IPS DF 19.7 (cell line): Measurements from ENCODE around the gene BACE1-AS.
"Not testable (repeated sequence)": the region's sequence is repeated elsewhere in the genome, so short reads cannot be mapped to it uniquely, and the experiment has no call there.

Experiments
- DNase-seq: peaks from one replicate; pipeline ENCODE4 v3.0.0-alpha.2; 2013; ENCODE audit warnings: low read depth, low spot score

The BACE1-AS gene

DNA sequence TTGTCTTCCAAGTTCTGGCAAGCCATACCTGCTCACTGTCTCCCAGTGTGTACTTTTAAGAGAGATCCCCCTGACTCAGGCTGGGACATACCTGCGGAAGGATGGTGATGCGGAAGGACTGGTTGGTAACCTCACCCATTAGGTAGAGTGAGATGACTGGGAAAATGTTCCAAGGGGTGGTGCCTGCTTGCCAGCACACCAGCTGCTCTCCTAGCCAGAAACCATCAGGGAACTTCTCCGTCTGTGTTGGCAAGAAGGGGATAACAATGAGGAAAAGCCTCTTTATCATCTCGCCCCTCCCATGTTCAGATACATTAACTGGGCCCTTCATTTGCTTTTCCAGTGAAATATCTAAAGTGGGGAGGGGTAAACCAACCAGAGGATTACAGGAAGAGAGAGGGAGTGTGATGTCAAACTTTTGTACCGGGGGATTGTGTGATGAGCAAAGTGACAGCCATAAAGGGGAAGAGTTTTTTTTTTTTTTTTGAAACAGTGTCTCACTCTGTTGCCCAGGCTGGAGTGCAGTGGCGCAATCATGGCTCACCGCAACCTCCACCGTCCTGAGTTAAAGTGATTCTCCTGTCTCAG, at the start of gene BACE1-AS:
TSS of gene BACE1-AS (plus strand) at position 538 of the 588 bp plus-strand sequence.
- no peak for DNase-seq

DNA sequence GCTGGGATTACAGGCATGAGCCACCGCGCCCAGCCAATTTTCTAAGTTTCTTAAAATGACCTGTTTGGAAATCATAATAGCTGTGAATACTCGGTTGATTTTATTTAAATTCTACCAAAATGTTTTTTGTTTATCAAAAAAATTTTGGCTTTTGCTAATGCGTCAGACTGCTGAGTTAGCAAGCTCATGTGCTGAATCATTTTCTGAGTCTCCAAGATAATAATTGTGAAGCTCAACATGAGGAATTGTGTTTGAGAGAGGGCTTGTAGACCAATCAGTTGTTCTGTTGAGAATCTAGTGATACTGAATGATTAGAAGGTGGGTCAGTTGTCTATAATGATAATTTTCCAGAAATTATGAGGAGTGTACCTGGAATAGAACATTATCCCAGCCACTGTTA, 42.8 kb upstream of the BACE1-AS start:
- no peak for DNase-seq

DNA sequence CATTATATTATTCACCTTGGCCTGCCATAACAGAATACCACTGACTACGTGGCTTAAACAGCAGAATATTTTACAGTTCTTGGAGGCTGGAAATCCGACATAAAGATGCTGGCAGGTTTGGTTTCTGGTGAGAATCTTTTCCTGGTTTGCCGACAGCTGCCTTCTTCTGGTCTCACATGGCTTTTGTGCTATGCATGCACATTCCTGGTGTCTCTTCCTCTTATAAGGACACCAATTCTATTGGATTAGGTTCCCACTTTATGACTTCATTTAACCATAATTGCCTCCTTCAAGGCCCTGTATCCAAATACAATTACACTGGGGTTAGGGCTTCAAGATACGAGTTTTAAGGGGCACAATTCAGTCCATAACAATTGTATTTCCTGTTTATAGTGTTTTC, 41.6 kb upstream of the BACE1-AS start:
- no peak for DNase-seq

DNA sequence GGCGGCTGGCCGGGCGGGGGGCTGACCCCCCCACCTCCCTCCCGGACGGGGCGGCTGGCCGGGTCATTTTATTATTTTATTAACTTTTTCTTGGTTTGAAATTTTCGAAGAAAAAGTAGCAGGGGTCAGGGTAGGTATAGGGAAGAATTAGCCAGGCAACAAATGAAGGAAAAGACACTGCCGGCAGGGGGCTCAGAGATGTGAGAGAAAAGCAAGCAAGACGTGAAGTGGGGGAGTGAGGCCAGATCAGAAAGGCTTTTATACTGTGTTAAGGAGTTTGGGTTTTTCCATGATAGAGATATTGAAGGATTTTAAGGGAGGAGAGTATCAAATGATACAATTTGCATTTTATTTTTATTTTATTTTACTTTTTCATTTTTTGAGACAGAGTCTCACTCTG, 39.6 kb upstream of the BACE1-AS start:
- no peak for DNase-seq

DNA sequence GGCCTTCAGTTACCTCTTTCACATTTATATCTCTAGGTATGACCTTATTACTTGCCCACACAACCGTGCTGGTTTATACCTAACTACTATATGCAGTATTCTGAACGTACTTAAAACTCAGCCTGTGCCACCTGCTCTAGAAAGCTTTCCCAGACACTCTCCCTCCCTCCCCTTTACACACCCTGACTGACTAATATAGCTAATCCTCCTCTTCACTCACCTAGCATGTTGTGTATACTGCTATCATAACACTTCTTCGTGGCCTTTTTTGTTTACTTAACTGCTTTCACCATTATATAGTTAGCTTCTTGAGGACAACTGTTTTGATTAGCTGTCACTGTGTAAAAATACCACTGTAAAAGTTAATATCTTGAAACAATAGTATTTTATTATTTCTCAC, 35.2 kb upstream of the BACE1-AS start:
- no peak for DNase-seq

DNA sequence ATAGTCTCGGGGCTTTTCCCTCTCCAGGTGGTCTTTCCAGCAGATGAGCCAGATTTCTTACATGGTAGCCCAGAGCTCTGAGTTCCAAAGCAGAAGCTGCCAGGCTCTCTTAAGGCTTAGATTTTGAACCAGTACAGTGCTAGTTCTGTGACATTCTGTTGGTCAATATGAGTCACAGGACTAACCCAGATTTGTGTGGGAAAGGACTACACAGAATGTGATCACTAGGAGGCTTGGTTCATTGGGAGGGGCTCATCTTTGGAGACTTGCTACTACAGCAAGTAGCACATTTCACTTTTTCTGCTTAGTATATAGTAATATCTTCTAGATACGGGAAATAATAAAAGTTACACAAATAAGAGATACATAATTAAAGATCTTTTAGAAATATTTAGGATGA, 34.6 kb upstream of the BACE1-AS start:
- no peak for DNase-seq

DNA sequence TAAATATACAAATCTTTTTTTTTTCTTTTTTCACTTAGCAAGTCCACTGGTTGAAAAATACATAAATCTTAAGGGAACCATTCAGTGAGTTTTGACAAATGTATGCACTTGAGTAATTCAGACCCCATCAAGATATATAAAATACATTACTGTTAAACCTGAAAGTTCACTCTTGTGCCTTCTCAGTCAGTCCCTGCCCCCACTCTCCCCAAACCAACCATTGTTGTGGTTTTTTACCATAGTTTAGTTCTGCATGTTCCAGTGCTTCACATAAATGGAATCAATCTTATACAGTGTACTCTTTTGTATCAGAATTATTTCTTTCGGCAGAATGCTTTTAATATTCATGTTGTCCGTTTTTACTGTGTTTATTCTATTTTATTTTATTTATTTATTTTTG, 32.6 kb upstream of the BACE1-AS start:
- DNase-seq: no peak

DNA sequence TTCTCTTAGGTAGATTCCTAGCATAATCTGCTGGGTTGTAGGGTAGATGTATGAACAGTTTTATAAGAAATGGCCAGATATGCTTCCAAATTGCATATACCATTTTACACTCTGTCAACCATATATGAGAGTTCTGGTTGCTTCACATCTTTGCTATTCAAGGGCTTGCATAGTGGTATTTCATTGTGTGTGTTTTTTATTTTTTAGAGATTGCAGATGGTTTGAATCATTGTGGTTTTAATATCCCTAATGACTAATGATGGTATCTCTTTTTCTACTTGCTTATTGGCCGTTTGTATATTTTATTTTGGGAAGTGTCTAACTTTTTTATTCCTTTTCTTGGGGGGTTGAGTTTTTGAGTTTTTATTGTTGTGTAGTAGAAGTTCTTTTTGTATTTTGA, 31.7 kb upstream of the BACE1-AS start:
- no peak for DNase-seq

DNA sequence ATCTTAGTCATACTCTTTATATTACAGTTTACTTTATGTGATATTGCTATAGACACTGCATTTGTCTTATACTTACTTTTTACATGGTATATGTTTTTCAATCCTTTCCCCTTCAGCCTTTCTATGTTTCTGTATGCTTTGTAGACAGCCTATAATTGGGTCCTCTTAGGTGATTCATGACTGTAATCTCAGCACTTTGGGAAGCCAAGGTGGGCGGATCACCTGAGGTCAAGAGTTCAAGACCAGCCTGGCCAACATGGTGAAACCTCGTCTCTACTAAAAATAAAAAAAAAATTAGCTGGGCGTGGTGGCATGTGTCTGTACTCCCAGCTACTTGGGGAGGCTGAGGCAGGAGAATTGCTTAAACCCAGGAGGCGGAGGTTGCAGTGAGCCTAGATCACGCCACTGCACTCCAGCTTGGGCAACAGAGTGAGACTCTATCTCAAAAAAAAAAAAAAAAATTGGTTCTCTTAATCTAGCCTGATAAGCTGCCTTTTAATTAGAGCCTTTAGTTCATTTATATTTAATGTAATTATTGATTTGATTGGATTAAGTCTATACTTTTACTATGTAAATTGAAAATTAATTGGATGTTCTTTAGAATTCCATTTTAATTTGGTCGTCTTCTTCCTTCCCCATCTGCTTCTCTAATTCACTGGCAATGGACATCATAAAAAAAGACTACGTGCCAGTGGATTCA, 26.4 kb upstream of the BACE1-AS start:
- DNase-seq: not testable (repeated sequence)

DNA sequence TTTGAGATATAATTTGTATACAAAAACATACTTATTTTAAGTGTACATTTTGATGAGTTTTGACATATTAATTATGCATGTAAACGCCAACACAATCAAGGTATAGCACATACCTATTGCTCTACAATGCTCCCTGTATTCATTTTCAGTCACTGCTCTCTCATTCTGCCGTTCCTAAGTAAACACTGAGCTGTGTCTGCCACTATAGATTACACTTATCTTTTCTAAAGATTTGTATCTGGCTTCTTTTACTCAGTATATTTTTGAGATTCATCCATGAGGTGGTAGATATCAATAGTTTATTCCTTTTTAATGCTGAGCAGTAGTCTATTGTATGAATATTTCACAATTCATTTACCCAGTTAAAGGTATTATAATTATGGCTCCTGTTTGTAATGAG, 25.4 kb upstream of the BACE1-AS start:
- no peak for DNase-seq

DNA sequence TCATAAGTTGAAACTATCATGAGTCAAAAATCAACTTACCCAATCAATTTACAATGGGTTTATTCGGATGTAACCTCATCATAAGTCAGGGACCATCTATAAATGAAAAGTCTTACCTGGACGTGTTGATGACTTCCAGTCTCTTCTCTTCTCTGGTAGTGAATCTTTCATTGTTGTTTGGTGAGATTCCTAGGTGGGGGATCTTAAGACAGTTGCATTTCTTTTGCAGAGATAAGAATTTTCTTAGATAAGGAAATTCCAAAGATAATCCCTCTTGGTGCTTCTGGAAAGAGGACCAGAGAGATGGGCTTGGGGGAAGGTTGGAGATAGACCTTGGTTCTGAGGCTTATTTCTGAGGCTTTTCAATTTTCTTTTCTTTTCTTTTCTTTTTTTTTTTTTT, 21.3 kb upstream of the BACE1-AS start:
- DNase-seq: no peak

DNA sequence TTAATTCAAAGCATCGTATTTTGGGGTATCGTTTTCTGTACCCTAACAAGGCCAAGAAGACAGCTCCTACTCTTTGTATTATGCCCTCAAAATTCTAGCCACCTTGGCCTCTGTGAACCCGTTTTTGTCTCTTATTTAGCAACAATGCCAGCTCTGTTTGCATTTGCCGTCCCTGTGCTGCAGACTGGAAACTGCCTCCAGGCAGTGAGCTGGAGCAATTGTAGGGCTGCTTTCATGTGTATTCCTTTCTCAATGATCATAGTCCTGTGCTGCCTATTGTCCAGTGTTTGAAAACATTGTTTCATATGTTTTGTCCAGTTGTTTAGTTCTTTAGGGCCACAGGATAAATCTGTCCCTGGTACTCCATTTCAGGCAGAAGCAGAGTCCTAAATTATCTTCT, 19.9 kb upstream of the BACE1-AS start:
- no peak for DNase-seq

DNA sequence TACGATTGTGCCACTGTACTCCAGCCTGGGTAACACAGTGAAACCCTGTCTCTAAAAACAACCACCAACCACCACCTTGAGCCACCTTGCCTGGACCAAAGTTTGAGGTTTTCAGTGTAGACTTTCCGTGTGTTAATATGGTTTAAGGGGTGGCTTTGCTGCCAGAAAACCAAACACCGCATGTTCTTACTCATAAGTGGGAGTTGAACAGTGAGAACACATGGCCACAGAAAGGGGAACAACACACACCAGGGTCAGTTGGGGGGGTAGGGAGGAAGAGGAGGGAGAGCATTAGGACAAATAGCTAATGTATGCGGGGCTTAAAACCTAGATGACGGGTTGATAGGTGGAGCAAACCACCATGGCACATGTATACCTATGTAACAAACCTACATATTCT, 19.0 kb upstream of the BACE1-AS start:
- not testable (repeated sequence) for DNase-seq

DNA sequence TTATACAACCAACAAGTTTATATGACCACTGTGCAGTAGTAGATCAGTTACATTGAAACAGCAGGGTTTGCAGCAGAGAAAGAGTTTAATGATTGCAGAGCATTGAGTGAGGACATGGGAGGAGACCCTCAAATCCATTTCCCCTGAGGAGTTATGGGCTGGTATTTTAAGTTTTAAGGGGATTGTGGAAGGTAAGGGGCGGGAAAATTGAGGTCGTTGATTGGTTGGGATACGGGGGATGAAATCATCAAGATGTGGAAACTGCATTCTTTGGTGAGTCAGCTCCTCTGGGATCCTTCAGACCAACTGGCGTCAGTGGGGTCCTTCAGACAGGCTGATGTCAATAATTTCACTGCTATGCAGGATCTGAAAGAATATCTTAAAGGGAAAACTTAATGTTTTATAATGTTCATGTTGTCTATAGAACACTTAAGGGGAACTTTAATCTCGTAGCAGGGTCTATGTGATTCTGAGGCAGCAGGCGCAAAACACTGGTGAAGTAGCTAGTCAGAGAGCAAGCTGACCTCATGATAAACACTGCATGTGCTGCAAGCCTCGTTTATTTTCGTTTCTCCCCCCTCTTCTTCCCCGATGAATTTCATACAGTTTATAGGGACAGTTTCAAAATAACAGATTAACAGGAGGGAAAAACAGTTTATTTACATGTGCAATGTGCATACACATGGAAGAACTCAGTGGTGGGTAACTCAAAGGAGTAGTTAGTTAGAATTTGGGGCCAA, 17.4 kb upstream of the BACE1-AS start:
- DNase-seq: peak; percentile 17

DNA sequence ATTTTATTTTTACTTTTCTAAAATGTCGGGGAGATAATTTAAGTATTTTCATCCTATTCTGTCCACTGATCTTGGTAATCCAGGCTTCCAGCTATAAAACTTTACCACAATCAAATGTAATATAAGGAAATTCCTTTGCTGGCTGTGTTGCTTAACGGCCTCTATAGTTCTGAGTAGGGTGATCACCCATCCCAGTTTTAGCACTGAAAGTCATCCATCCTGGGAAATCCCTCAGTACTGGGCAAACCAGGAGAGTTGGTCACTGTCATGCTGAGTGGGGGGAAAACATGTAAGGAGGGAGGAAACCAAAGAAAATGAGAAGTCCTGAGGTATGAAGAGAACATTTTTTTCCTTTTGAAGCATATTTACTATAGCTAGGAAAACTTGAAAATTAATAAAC, 12.8 kb upstream of the BACE1-AS start:
- no peak for DNase-seq

DNA sequence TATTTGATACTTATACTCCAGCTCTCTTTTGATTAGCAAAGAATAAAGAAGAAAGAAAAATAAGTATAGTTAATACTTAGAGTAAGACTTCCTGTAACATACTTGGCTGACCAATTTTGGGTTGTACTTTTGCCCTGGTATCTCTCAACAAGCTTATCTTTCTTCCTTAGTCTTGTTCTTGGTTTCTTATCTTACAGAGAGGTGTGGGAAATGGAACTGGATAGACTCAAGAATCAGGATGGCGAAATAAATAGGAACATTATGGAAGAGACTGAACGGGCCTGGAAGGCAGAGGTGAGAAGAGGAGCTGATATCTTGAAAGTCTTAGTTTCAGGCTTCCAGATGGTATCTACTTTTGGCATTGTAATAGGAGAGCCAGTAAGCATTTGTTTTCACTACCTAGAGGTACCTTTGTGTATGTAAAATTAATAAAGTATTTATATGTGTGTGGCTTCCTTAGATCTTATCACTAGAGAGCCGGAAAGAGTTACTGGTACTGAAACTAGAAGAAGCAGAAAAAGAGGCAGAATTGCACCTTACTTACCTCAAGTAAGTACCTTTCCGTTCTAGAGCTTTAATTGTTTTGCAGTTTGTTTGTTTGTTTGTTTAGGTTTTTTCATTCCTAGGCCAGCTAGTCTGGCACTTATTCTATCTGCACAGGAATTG, 11.3 kb upstream of the BACE1-AS start:
- no peak for DNase-seq

DNA sequence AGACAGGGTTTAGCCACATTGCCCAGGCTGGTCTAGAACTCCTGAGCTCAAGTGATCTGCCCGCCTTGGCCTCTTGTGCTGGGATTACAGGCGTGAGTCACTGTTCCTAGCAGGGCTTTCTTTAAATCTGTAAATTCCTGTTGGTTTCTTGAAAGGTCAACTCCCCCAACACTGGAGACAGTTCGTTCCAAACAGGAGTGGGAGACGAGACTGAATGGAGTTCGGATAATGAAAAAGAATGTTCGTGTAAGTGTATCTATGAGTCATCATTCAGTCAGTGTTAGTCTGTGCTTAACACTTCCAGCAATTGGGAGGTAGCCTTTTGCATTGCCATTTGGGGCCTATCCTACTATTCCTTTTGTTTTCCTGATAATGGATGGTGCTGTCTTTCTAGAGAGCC, 10.0 kb upstream of the BACE1-AS start:
- DNase-seq: no peak

DNA sequence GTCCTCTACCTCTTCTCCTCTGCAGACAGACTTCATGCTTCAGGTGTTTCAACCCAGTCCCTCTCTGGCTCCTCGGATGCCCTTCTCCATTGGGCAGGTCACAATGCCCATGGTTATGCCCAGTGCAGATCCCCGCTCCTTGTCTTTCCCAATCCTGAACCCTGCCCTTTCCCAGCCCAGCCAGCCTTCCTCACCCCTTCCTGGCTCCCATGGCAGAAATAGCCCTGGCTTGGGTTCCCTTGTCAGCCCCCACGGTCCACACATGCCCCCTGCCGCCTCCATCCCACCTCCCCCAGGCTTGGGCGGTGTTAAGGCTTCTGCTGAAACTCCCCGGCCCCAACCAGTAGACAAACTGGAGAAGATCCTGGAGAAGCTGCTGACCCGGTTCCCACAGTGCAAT, 9.3 kb upstream of the BACE1-AS start:
- no peak for DNase-seq

DNA sequence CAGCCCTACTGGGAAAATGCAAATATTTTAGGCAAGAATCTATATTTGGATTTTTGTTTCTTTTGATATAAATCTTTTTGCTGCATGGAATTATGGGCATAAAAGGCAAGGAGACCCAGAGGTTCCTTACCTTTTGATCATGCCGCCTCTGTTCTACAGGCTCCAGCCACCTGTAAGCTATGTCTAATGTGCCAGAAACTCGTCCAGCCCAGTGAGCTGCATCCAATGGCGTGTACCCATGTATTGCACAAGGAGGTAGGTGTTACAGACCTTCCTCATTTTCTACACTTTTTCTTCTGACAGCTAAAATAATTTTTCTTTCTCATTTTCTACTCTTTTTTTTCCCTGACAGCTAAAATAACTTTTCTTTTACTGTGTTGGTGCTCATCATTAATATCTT, 8.2 kb upstream of the BACE1-AS start:
- DNase-seq: no peak

DNA sequence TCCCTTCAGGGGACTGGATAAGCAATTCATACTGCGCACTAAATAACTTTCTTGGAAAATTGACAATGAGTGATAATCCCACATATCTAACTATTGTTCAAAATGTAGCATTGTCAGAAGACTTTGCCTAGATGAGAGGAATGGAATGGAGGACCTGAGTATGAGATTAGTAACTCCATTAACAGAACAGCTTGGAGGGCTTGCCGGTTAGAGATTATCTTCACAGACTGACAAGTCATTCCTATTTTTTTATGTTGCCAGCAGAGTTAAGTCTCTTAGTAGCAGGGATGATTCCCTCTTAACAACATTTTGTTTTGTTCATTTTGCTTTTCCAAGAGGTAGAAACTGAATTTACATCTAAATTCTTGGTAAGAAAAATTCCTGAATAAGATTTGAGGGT, 7.1 kb upstream of the BACE1-AS start:
- DNase-seq: no peak

DNA sequence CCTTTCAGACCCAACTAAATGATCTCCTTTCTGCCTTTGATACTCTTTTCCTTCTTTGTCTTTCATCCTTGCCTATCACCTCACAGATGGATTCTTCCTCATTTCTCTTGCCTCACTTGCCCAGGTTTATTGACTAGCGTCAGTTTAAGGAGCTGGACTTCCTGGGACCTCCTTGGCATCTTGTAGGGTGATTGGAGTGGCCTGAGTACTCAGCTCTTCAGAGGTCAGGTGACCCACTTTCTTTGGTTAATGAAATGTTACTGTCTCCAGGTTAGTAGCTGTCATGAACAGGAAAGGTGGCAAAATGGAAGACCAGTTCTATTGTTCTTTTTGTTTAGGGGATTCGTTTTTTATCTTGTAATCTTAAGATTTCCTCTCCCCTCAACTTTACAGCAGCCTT, 4.6 kb upstream of the BACE1-AS start:
- no peak for DNase-seq

DNA sequence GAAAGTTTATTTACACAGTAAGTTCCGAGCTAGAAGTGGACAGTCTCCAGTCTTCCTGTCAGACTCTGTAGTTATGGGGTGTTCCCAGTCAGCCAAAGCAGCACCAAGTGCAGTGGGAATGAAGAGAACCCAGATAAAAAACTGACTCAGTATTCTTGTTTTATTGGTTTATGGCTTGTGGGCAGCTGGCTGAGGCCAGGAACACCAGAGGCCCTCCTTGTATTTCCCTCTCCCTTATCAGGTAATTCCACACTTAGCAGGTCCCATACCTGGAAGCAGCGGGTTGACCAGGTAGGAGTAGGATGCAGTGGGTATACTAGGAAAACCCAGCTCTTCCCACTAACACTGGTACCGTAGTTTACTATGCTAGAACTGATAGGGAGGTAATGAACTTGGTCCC, 3.5 kb upstream of the BACE1-AS start:
- DNase-seq: no peak

DNA sequence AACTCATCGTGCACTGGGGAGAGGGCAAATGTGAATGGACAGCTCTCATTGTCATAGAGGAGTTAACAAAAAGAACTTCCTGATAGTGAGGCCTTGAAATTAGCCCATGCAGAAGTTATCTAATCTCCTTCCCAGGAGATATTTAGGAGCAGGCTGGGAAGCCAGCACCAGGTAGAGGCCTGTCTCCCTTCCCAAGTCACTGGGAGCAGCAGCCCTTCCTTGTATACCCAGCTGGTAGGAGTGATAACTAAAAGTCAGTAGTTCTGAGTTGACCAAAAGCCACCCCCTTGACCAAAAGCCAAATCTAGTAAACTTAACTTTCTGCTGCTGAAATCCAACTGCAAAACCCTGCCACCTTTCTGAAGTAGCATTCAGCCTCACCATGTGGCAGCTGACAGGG, 1.4 kb upstream of the BACE1-AS start:
- DNase-seq: no peak
